RWPE2 (cell line): Measurements from ENCODE around the gene GABRA4.

Experiments
- ATAC-seq: fragments of 200-7000 bp; cut with Tn5 transposase; 3 replicates; pipeline ENCODE4 v1.9.1; 2021; ENCODE audit warnings: low read depth
- DNase-seq: peaks from one replicate; pipeline ENCODE4 v3.0.0-alpha.2; 2020; ENCODE audit warnings: low spot score
- H3K27ac ChIP-seq: fragments of 450-650 bp; 2 replicates; pipeline ENCODE4 v1.5.1; 2017; ENCODE audit warnings: mild to moderate bottlenecking; ENCODE audit not compliant: poor library complexity, severe bottlenecking
- H3K27me3 ChIP-seq: fragments of 250-450 bp; sonication (Bioruptor Pico); 2 replicates; pipeline ENCODE4 v1.5.1; 2021; ENCODE audit warnings: mild to moderate bottlenecking, moderate library complexity; ENCODE audit not compliant: insufficient read depth, poor library complexity, severe bottlenecking
- H3K36me3 ChIP-seq: fragments of 250-450 bp; sonication (Bioruptor Pico); 2 replicates; pipeline ENCODE4 v1.5.1; 2020; ENCODE audit warnings: low read depth, mild to moderate bottlenecking, moderate library complexity
- H3K4me1 ChIP-seq: fragments of 250-450 bp; sonication (Bioruptor Pico); 2 replicates; pipeline ENCODE4 v1.5.1; 2021; ENCODE audit warnings: mild to moderate bottlenecking, moderate library complexity; ENCODE audit not compliant: insufficient read depth, poor library complexity, severe bottlenecking
- H3K4me3 ChIP-seq: fragments of 250-450 bp; sonication (Bioruptor Pico); 2 replicates; pipeline ENCODE4 v1.5.1; 2021; ENCODE audit warnings: mild to moderate bottlenecking, moderate library complexity; ENCODE audit not compliant: severe bottlenecking
- H3K9me3 ChIP-seq: fragments of 250-450 bp; sonication (Bioruptor Pico); 2 replicates; pipeline ENCODE4 v1.5.1; 2021; ENCODE audit warnings: mild to moderate bottlenecking, moderate library complexity; ENCODE audit not compliant: severe bottlenecking
- TF ChIP-seq, protein P1 (sequence below): fragments of 450-650 bp; IDR thresholded peaks from one replicate; pipeline ENCODE4 v1.5.1; 2017; ENCODE audit warnings: mild to moderate bottlenecking, moderate library complexity; ENCODE audit not compliant: poor library complexity, severe bottlenecking

Gene GABRA4

DNA sequence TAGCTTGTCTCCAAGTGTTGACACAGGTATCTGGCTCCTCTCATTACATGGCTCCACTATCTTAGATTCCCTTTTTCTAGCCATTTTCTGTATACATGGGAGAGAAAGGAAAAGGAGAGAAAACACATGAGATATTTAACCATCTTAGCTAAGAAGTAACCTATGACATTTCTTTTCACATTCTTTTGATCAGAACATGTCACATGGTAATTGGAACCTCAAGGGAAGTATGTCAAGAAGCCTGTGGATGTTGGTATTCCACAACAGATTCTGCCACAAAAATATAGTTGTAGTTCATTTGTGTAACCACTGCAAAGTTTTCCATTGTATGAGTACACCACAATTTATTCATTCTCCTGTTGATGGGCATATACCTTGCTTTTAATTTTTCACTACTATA is 19.3 kb upstream of the GABRA4 start:
- H3K4me3 ChIP-seq, result no peak overlapping the region
- H3K27me3 ChIP-seq, result no peaks in the 10 kb centered on the region
- no peak for DNase-seq
- no peak for ATAC-seq
- H3K4me1 ChIP-seq, result no peaks in the 10 kb centered on the region
- no peaks in the 10 kb centered on the region for H3K9me3 ChIP-seq
- TF ChIP-seq, protein P1, sequence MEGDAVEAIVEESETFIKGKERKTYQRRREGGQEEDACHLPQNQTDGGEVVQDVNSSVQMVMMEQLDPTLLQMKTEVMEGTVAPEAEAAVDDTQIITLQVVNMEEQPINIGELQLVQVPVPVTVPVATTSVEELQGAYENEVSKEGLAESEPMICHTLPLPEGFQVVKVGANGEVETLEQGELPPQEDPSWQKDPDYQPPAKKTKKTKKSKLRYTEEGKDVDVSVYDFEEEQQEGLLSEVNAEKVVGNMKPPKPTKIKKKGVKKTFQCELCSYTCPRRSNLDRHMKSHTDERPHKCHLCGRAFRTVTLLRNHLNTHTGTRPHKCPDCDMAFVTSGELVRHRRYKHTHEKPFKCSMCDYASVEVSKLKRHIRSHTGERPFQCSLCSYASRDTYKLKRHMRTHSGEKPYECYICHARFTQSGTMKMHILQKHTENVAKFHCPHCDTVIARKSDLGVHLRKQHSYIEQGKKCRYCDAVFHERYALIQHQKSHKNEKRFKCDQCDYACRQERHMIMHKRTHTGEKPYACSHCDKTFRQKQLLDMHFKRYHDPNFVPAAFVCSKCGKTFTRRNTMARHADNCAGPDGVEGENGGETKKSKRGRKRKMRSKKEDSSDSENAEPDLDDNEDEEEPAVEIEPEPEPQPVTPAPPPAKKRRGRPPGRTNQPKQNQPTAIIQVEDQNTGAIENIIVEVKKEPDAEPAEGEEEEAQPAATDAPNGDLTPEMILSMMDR, result no peak
- no peaks in the 10 kb centered on the region for H3K36me3 ChIP-seq
- H3K27ac ChIP-seq, result no peak overlapping the region

DNA sequence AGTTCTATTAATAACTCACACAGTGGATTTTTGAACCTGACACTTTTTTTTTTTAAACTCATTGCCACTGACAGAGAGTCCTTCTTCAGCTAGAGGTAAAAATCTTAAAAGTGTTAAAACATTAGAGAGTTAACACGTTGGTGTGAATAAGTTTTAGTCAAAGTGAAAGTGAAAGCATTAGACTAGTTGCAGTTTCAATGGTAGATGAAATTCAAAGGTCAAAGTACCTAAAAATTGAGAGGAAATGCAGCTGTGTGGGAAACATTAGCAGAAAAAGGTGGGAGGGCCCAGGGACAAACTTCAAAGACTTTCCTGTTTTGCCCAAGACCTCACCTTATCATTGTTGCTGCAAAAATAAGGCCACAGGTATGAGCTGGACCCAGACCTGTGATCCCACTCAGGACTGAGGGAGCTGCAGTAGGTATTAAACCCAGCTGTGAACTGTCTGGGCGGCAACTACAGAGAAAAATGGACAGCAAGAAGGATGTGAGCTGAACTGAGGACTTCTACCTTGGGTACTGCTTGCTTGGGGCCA is 17.6 kb upstream of the GABRA4 start:
- H3K4me1 ChIP-seq, result no peaks in the 10 kb centered on the region
- ATAC-seq (no peak), DNase-seq (no peak)
- no peak overlapping the region for H3K27ac ChIP-seq
- H3K9me3 ChIP-seq, result no peaks in the 10 kb centered on the region
- TF ChIP-seq, protein P1, result no peak
- H3K27me3 ChIP-seq, result no peaks in the 10 kb centered on the region
- H3K36me3 ChIP-seq, result no peaks in the 10 kb centered on the region
- no peak overlapping the region for H3K4me3 ChIP-seq

DNA sequence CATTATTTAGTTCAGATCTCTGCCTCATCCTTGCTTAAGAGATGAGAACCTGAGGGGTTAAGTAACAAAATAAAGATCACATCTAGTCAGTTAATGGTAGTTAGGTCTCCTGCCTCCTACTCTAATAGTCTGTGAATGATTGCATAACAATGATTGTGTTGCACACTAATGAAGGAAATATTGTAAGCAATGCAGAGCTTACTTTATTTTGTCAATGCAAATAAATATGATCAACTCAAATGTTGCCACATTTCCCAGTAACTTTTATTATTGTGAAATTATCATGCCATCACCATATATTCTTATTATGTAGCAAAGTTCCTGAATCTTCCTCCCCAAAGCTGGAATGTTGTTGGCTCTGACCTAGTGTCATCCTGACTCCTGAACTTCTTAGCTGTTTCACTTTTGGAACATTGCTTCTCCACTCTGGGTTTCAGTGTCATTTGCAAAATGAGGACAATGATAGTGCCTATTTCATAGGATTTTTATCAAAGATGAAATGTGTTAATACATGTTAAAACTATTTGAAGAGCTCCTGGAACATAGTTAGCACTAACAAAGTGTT is 17.0 kb upstream of the GABRA4 start:
- H3K36me3 ChIP-seq, result no peaks in the 10 kb centered on the region
- DNase-seq (no peak), ATAC-seq (no peak)
- H3K27ac ChIP-seq, result no peak overlapping the region
- no peaks in the 10 kb centered on the region for H3K27me3 ChIP-seq
- no peaks in the 10 kb centered on the region for H3K4me1 ChIP-seq
- TF ChIP-seq, protein P1, result no peak
- H3K4me3 ChIP-seq, result no peak overlapping the region
- H3K9me3 ChIP-seq, result no peaks in the 10 kb centered on the region

DNA sequence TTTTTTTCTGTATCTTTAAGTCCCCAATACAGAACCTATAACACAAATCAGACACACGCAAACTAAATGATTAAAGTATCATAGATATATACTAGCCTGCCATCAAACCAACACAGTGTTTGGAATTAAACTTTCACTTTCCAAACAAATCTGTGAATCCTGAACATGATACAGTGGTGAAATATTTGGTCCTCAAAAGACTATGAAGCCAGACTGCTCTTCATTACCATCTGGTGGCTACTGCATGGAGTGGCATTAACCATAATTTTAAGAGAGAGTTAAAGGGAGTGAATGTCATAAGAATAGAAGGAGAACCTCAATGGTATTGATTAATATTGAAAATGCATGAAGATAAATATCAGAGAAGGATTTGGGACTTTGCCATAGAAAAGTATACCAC is 9.2 kb upstream of the GABRA4 start:
- TF ChIP-seq, protein P1, result peak; percentile 36
- Histone ChIP-seq H3K9me3 (no peaks in the 10 kb centered on the region), H3K27ac (no peak overlapping the region), H3K4me1 (no peaks in the 10 kb centered on the region), H3K36me3 (no peaks in the 10 kb centered on the region), H3K27me3 (peaks cover 4% of the 10 kb centered on the region), H3K4me3 (no peak overlapping the region)
- DNase-seq (no peak), ATAC-seq (peak; percentile 64; the same call in 1 of the 3 replicates)

DNA sequence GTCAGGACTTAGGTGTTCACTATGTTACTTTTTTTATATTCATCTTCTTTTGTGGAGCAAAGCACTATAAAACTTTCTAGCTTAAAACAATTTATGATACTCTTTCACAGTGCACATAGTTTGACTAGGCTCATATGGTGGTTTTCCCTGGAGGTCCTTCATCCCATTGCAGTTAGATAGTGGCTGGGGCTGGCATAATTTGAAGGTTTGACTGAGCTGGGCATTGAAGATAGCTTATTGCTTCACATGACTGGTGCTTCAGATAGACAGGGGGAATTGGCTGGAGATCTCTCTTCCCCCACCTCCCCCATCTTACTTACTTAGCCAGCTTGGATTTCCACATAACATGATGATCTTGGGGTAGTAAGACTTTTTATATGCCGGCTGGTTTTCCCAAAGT is 7.0 kb upstream of the GABRA4 start:
- TF ChIP-seq, protein P1, result no peak
- no peak overlapping the region for H3K4me3 ChIP-seq
- no peak overlapping the region for H3K27ac ChIP-seq
- ATAC-seq (no peak), DNase-seq (no peak)
- peaks cover 10% of the 10 kb centered on the region for H3K27me3 ChIP-seq
- no peaks in the 10 kb centered on the region for H3K36me3 ChIP-seq
- H3K4me1 ChIP-seq, result no peaks in the 10 kb centered on the region
- no peaks in the 10 kb centered on the region for H3K9me3 ChIP-seq
